BE2C (cell line): Measurements from ENCODE around the gene DNM1.
A peak's percentile ranks its signal among the peaks of the same experiment; 100 is the strongest.

Experiments used
- DNase-seq: peaks from one replicate; pipeline ENCODE4 v3.0.0-alpha.2; 2020
- H3K27me3 ChIP-seq: fragments of 250-450 bp; sonication (Bioruptor Pico); 2 replicates; pipeline ENCODE4 v1.5.1; 2020; ENCODE audit warnings: mild to moderate bottlenecking
- H3K36me3 ChIP-seq: fragments of 250-450 bp; sonication (Bioruptor Pico); 2 replicates; pipeline ENCODE4 v1.5.1; 2020; ENCODE audit warnings: mild to moderate bottlenecking
- H3K4me1 ChIP-seq: fragments of 250-450 bp; sonication (Bioruptor Pico); 2 replicates; pipeline ENCODE4 v1.5.1; 2020
- H3K4me3 ChIP-seq: 2 replicates; pipeline ENCODE4 v1.5.1; 2011; ENCODE audit warnings: low read depth, low read length
- H3K9me3 ChIP-seq: fragments of 250-450 bp; sonication (Bioruptor Pico); 2 replicates; pipeline ENCODE4 v1.5.1; 2020
- CTCF ChIP-seq: IDR thresholded peaks from 2 replicates; pipeline ENCODE4 v1.5.1; 2012; ENCODE audit warnings: mild to moderate bottlenecking, low read depth, low read length

DNM1 gene

GRCh38 chr9:128259156-128259555, 56.0 kb downstream of the DNM1 start:
- DNase-seq = no peak
- Histone ChIP-seq H3K9me3 (no peaks in the 10 kb centered on the region), H3K4me1 (peaks cover 6% of the 10 kb centered on the region), H3K36me3 (peaks cover 17% of the 10 kb centered on the region), H3K27me3 (no peaks in the 10 kb centered on the region), H3K4me3 (no peak overlapping the region)
- TF ChIP-seq CTCF = 0 out of 2 replicates have a peak, but pooled peaks have one; percentile 17

GRCh38 chr9:128260340-128260739, 57.2 kb downstream of the DNM1 start:
- no peaks in the 10 kb centered on the region for H3K9me3 ChIP-seq
- no peak for TF ChIP-seq CTCF
- H3K4me3 ChIP-seq = no peak overlapping the region
- peaks cover 17% of the 10 kb centered on the region for H3K36me3 ChIP-seq
- no peak for DNase-seq
- H3K4me1 ChIP-seq = peaks cover 2% of the 10 kb centered on the region
- no peaks in the 10 kb centered on the region for H3K27me3 ChIP-seq

- no peak for TF ChIP-seq CTCF
- no peak for DNase-seq
- peaks cover 9% of the 10 kb centered on the region for H3K36me3 ChIP-seq
These were observed 59.5 kb downstream of the DNM1 start for GRCh38 chr9:128262687-128263086.

GRCh38 chr9:128265348-128265847, 62.2 kb downstream of the DNM1 start:
- no peak for TF ChIP-seq CTCF
- Histone ChIP-seq H3K9me3 (no peaks in the 10 kb centered on the region), H3K4me3 (no peak overlapping the region), H3K36me3 (no peaks in the 10 kb centered on the region; the same call in 1 of the 2 replicates), H3K27me3 (no peaks in the 10 kb centered on the region), H3K4me1 (no peaks in the 10 kb centered on the region)
- no peak for DNase-seq

More at GRCh38 chr9:128262687-128263086, 59.5 kb downstream of the DNM1 start:
- Histone ChIP-seq H3K27me3 (no peaks in the 10 kb centered on the region), H3K4me3 (no peak overlapping the region), H3K9me3 (no peaks in the 10 kb centered on the region), H3K4me1 (no peaks in the 10 kb centered on the region)

GRCh38 chr9:128266868-128267590, 63.9 kb downstream of the DNM1 start:
- H3K9me3 ChIP-seq = no peaks in the 10 kb centered on the region
- H3K36me3 ChIP-seq = no peaks in the 10 kb centered on the region
- no peak for DNase-seq
- no peaks in the 10 kb centered on the region for H3K27me3 ChIP-seq
- H3K4me3 ChIP-seq = no peak overlapping the region
- TF ChIP-seq CTCF = no peak
- no peaks in the 10 kb centered on the region for H3K4me1 ChIP-seq

GRCh38 chr9:128271112-128271511, 67.9 kb downstream of the DNM1 start:
- Histone ChIP-seq H3K4me3 (no peak overlapping the region), H3K27me3 (no peaks in the 10 kb centered on the region), H3K36me3 (no peaks in the 10 kb centered on the region), H3K4me1 (no peaks in the 10 kb centered on the region), H3K9me3 (no peaks in the 10 kb centered on the region)
- no peak for DNase-seq
- no peak for TF ChIP-seq CTCF
